ENCODE measurements around the gene AMBRA1.
"Not testable (repeated sequence)": the region's sequence is repeated elsewhere in the genome, so short reads cannot be mapped to it uniquely, and the experiment has no call there.

The AMBRA1 gene

DNA sequence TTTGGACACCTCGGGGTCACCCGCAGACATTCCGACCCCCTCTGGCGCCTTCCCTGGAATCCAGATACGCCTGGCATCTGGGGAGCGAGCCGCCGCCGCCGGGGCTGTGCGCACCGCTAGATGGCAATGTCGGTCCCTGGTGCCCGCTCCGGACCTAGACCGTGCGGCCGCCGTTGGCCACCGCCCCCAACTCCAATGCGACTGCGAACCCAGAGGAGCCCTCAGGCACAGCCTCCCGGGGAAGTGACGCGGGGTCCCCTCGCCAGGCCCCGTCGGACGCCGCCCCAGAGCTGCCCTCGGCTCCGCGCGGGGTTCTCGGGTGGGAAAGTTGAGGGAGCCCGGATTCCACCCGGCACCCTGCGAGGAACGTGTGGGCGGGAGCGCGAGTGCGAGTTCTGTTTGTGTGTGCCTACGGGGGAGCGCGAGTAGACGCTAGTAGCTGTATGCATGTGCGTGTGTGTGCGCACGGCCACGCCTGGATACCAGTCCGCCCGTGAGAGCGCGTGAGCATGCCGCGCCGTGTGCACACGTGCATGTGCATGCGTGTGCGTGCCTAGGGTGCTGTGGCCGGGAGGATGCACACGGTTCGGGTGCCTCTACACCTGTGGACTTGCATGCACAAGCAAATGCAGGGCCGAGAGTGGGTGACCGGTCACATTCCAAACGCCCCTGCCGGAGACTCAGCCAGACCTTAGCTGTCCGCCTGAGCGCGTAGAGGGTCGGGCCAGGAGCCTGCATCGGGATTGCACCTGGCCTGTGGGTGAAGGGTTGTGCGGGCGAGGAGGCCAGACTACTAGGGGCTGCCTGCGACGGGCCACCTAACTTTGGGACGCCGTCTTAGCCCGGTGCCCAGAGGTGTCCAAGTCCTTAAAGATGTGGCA, 204.1 kb downstream of the AMBRA1 start:
- DNase-seq, result peak in 1 of 4 experiments; percentile 20

DNA sequence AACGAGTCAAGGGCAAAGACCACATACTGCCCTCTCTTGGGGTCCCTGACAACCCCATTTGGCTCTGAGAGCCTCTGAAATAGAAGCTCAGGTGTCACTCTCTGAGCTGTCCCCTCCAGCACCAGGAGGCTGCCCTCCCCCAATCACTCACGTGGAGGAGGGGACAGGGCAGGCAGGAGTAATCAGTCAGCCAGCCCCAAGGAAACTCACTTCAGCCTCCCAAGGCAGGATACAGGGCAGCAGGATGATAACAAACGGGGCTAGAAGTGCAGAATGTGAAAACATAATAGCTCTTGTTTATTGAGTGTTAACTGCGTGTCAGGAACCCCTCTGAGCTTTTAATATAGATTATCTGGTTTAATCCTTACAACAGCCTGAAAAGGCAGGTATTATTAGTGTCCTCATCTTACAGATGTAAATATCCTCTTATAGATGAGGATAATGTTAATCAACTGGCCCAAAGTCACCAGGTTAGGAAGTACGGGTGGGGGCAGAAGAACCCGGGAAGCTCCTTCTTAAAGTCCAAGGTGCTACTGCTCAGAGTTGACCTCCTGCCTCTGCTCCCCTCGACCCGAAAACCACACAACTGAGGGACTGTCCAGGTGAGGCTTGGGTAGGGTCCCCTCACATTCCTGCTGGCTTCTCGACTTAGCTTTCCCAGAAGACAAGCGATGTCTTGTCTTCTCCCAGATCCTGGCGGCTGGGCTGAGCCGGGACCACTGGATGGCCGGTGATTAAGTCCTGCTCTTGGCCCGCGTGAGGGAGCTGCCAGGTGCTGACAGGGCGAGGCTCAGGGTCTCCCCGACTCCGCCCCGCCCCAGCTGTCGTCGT, 205.0 kb downstream of the AMBRA1 start:
- no peak for DNase-seq

DNA sequence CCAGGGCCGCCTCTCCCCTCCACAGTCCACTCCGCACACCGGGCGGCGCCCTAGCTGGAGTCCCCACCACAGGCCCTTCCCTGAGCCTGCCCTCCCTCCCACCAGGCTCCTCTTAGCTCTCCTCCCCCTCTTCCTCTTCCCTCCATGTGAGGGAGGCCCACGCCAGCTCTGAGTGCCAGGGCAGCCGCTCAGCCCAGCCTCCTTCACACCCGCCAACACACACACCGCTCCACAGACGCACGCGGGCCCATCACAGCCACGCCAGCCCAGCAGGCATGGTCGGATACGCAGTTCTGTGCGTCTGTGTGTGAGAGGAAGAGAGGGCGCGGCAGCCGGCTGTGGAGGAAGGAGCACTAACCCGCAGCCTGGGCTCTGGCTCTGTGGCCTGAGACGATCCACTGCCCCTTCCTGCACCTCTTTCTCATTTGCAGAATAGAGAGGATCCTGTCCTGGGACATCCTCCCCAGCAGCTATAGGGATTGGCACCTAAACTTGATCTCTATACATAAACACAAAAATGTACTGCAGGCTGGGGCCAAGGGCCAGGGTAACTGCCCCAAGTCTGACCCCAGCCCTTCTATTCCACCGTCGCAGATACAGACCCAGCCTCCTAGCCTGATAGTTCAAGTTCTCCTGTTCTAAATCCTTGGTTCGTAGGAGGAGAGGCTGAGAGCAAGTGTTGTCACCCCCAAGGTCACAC, 205.8 kb downstream of the AMBRA1 start:
- no peak for DNase-seq

DNA sequence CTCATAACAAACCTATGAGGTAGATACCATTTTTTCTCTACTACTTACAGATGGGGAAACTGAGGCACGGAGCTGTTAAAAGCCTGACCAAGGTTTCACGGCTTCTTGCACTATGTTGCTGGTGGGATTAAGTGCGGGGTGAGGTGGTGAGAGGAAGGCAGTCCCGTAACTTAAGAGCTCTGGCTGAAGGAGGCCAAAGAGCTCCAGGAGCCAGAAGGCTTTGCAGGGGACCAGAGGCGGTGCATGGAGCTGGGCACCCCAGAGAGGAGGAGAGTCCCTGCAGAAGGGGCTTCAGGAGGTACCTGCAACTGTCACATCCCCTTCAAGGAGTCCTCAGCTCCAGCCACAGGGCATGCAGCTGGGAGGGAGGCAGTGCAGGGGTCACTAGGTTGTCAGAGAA, 206.4 kb downstream of the AMBRA1 start:
- DNase-seq, result no peak

DNA sequence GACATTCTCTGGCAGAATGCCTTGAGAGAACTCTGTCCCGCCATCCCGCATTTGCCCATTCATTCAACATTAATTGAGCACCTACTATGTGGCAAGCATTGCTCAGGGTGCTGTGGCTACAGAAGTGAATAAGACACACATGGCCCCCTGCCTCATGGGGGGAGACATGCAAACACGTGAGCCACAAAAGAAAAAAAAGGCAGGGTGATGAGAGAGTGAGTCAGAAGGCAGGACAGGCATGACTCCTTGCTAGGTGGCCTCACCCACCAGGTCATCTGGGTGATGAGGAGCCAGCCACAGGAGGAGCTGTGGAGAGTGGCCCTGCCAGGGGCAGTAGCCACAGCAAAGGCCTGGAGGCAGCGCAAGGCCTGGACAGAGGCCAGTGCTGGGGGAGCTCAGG, 207.1 kb downstream of the AMBRA1 start:
- DNase-seq, result no peak

DNA sequence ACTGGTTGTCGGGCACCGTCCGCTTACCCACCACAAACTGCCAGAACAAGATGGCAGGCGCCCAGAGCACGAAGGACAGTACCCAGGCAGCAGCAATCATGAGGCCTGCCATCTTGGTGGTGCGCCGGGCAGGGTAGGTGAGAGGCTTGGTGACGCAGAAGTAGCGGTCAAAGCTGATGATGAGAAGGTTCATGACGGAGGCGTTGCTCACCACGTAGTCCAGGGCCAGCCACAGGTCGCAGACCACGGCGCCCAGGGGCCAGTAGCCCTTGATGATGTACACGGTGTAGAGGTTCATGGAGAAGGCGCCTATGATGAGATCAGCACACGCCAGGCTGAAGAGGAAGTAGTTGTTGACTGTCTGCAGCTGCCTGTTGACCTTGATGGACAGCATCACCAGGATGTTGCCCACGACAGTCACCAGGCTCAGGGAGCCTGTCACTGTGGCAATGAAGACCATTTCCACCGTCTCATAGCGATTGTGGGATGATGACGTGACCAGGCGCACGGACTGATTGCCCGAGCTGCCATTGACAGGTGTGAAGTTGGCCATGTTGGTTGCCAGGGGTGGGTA, 207.7 kb downstream of the AMBRA1 start:
- no peak for DNase-seq

DNA sequence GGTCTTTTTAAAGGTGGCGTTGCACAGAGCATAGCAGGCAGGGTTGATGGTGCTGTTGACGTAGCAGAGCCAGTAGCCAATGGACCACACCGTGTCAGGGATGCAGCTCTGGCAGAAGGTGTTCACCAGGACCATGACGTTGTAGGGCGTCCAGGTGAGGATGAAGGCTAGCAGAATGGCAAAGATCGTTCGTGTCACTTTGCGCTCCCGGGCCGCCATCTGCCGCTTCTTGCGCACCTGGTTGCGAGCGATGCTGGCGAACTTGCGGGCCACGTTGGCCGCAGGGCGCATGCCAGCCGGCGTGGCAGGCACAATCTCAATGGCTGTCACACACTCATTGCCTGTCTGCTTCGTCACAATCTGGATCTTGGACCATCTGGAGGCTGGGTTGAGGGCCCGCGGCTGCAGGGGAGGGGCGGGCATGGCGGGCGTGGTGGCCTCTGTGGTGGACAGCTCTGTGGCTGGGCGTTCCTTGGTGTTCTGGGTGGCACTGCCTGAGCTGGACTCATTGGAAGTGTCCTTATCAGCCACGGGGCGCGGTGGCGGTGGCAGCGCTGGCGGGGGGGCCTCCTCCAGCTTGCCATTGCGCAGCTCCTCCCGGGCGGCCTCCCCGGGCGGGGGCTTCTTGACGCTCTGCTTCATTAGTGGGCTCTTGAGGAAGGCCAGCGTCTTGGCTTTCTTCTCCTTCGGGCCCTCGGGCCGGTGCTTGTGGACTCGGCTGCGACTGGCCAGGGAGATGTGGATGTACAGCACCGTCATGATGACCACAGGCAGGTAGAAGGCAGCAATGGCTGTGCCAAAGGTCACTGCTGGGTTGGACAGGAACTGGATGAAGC, 208.4 kb downstream of the AMBRA1 start:
- no peak for DNase-seq

DNA sequence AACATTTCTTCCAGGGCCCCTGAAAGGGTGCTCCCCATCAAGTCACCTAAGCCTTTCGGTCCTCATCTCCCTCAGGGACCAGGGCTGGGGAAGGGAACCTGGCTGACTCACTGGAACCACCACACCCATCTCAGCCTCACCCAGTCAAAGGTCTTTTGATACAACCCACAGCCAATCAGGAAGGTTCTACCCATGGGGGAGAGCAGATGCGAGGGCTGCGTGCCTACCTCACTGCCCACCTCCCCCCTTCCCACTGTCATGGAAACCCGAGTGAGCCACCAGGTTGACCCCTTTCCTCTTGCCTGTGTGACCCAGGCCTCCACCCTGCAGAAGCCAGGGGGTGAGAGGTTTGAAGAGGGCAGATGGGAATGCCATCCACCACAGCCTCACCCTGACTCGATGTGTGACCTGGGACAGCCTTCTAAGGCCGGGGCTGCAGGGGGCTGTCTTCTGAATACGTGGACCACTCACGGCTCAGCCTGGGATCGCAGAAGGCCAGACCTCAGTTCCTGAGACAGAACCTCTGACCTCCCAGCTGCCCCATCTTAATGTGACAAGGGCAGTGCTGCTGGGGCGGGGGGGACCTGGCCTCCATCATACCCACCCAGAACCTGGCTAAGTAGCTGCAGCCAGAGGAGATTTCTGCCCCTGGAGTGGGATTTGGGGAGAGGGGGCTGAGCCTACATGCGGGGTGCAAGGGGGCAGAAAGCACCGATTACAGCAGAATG, 209.7 kb downstream of the AMBRA1 start:
- no peak for DNase-seq

DNA sequence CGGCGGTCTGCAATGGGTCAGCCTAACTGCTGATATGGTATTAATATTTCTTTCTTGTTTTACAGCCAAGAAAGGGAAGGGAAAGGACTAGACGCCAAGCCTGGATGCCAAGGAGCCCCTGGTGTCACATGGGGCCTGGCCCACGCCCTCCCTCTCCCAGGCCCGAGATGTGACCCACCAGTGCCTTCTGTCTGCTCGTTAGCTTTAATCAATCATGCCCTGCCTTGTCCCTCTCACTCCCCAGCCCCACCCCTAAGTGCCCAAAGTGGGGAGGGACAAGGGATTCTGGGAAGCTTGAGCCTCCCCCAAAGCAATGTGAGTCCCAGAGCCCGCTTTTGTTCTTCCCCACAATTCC, 210.4 kb downstream of the AMBRA1 start:
- no peak for DNase-seq

DNA sequence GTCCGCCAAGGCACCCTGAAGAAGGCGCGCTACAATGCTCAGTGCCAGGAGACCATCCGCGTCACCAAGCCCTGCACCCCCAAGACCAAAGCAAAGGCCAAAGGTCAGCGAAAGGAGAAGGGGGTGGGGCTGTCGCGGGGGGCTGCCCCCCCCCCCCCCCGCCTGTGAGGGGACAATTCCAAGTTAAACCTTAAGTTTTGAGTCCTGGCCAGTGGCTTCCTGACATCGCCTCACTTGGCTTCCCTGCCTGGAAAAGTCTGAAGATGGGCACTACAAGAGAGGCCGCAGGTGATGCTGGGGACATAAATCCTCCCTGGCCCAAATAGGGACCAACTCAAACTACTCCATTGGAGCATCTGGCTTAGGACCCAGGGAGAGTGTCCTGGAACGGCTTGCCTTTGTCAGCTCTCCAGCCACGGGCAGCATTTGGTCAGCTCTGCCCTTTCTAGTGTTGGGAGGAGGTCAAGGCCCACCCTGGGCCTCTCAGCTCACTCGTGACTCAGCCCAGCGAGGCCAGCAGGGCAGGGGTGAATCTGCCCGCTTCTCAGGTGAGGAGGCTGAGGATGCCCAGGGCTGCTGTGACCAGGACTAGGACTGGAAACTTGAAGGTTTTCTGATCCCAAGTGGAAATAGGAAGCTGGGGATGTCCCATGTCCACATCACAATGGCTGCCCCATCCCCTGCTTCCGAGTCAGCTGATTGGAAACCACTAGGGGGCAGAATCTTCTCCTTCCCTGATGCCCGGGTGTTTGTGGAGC, 211.0 kb downstream of the AMBRA1 start:
- DNase-seq, result no peak

DNA sequence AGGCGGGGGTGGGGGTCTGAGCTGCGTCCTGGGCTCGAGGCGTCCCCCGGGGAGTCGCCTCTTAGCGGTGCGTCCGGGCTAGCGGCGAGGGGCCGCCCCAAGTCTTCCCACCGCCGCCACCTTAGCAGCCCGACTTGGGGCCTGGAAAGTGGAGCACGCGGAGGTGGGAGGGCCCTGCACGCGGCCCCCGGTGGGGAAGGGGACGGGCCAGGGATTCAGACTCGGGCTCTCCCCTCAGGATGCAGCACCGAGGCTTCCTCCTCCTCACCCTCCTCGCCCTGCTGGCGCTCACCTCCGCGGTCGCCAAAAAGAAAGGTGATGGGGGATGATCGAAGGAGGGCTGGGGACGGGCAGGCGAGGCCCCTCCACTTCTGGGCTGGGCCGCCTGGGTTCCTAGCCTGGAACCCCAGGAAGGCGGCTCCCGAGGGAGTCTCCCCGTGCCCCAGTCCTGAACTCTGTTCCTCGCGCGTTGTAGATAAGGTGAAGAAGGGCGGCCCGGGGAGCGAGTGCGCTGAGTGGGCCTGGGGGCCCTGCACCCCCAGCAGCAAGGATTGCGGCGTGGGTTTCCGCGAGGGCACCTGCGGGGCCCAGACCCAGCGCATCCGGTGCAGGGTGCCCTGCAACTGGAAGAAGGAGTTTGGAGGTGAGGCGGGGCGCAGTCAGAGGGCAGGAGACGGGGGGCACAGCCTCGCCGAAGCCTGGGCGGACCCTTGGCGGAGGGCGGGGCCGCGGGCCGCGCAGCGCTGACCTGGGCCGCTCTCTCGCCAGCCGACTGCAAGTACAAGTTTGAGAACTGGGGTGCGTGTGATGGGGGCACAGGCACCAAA, 211.8 kb downstream of the AMBRA1 start:
- DNase-seq, result no peak

DNA sequence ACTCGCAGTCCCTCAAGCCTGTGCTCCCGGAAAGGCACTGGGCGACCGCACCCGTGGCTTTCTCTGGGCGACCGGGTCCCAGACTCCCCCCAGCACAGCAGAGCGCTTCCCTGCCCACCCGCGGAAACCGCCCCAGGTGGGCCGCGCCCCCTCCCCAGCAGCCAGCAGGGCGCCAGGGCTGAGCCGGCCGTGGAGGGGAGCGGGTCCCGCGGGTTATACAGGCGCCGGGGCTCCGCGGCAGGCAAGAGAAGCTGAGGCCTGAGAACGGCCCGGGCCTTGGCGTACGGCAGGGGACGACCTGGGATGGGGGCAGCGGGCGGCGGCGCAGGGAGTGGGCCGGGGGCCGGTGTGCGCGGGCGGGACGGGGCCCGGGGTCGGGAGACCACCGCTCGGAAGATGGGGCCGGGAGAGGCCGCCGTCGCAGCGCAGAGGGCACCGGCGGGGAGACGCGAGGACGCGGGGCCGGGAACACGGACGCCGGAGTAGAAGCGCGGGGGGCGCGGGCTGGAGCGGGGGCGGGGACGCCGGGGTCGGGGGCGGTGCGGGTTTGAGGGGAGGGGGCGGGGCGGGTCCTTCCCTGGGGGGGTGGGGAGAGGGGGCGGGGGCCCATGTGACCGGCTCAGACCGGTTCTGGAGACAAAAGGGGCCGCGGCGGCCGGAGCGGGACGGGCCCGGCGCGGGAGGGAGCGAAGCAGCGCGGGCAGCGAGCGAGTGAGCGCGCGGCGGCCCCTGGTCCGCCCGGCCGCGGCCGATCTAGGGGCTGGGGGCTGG, 212.6 kb downstream of the AMBRA1 start, which contains the start of gene MDK:
MDK (plus strand) TSS at position 622 of the 771 bp plus-strand sequence. CDS start 389 bp downstream, outside the sequence.
- no peak for DNase-seq

DNA sequence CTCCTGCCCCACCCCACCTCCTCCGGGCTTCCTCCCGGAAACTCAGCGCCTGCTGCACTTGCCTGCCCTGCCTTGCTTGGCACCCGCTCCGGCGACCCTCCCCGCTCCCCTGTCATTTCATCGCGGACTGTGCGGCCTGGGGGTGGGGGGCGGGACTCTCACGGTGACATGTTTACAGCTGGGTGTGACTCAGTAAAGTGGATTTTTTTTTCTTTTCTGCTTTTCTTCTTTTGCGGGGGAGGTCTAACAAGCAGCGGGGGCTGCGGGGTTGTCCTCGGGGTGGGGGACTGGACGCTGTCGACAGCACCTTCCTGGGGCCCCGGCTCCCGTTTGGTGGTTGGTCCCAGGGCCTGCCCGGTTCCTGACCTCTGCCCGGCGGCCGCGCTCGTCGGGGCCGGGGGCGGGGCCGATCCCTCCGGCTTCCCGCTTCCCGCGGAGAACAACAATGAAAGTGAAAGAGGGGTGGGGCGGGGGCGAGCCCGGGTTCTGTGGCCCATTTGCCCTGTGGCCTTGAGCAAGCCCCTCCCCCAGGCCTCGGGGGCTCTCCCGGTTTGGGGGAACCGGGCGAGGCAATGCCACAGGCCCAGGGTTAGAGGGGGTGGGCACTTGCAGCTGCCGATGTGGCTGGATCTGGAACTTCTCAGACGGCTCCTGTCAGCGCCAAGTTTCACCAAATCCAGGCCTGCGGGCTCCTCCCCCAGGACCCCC, 213.3 kb downstream of the AMBRA1 start:
- DNase-seq, result peak in 3 of 4 experiments; percentile 26 to 31 (median 29)

DNA sequence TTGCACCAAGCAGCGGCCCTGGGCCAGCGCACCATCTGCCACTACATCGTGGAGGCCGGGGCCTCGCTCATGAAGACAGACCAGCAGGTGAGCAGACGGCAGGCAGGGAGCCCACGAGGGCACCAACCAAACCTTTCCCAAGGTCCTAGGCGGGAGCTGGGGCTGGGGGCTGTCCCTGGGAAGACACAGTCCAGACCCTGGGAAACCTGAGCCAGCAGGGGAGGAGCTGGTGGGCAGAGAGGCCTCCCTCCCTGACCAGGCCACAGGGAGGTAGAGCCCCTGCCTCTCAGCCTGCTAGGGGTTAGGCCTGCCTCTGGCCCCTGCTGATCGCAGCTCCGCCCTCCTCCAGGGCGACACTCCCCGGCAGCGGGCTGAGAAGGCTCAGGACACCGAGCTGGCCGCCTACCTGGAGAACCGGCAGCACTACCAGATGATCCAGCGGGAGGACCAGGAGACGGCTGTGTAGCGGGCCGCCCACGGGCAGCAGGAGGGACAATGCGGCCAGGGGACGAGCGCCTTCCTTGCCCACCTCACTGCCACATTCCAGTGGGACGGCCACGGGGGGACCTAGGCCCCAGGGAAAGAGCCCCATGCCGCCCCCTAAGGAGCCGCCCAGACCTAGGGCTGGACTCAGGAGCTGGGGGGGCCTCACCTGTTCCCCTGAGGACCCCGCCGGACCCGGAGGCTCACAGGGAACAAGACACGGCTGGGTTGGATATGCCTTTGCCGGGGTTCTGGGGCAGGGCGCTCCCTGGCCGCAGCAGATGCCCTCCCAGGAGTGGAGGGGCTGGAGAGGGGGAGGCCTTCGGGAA, 214.1 kb downstream of the AMBRA1 start:
- not testable (repeated sequence) for DNase-seq

DNA sequence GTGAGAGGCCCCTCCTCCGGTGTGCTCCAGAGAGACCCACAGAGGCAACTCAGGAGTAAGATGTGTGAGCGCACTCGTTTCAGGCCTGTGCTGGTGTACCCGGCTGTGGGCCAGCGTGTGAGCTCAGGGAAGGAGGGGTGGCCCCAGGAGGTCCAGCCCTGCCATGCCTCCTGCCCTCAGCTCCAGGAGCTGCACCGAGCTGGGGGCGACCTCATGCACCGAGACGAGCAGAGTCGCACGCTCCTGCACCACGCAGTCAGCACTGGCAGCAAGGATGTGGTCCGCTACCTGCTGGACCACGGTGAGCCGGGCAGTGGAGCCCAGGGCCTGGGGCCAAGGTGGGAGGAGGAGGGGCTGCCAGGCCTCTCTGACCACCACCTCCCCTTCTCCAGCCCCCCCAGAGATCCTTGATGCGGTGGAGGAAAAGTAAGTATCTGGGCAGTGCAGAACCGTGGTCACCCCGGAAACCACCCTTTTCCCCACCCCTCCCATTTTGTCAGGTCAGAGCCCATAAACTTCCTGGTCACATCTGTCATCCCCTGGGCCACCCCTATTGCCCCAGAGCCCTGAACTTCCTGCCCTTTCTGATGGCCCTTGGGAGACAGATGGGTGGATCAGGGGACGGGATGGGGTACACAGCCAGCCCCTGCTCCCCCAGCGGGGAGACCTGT, 214.9 kb downstream of the AMBRA1 start:
- no peak for DNase-seq

DNA sequence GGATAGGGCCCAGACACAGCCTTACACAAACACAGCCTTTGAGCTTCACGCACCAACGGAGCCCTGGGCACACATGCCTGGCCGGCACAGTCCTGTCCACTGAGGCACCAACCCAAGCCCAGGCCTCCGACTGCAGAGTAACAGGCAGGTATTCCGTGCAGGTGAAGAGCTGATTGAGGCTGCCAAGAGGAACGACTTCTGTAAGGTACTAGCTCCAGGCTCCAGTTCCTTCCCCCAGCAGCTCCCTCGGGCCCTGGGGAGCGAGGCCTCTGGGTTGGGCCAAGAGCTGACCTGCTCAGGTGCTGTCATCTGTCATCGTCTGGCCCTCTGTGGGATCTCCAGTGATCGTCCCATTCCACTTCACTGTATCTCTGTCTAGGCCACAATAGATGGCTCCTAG, 215.5 kb downstream of the AMBRA1 start:
- no peak for DNase-seq

DNA sequence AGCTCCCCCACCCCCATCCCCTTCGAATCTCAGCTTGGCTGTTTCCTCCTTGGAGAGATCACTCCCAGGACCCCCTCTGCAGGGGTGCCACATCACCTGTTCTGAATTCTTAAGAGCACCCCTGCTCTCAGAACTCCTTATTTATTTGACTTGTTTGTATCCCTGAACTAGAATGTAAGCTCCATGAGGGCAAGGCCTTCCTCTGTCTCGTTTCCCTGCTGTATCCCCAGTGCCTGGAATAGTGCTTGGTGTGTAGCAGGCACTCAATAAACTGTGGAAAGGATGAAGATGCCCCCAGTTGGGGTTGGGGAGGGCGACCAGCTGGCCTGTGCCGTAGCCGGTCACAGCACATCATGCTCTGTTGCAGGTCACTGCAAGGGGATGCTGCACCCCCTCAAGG, 216.0 kb downstream of the AMBRA1 start:
- no peak for DNase-seq

All from activated CD4-positive, CD25-positive, alpha-beta regulatory T cell (primary cell).